Natural killer cell (primary cell): ENCODE results near the gene NCCRP1. TPM values are rescaled to one million over a fixed set of nuclear protein-coding genes. Genes with fewer than 3 reads are reported as not detected.

ENCODE experiments used
- ATAC-seq, 3 donors: fragments of 150-1000 bp in 2 of 3; fragments of 200-7000 bp in 1 of 3; cut with Tn5 transposase; 1 replicate in 1 of 3; 2 replicates in 2 of 3; pipeline ENCODE4 v1.10.0; 2021; ENCODE audit warnings: mild to moderate bottlenecking in 2 of 3, moderate library complexity in 2 of 3
- DNase-seq, 2 donors: peaks; one replicate each; pipeline versions ENCODE4 v3.0.0 to v3.0.0-alpha.2; 2013 to 2021; ENCODE audit warnings: mixed read lengths in 1 of 2
- H3K27ac ChIP-seq: one replicate; pipeline ENCODE4 v1.5.1; 2013; ENCODE audit warnings: mild to moderate bottlenecking, low read length
- H3K27me3 ChIP-seq: one replicate; pipeline ENCODE4 v1.6.1; 2013; ENCODE audit warnings: low read length; ENCODE audit not compliant: control insufficient read depth, insufficient read depth
- H3K36me3 ChIP-seq: one replicate; pipeline ENCODE4 v1.6.1; 2013; ENCODE audit warnings: low read length; ENCODE audit not compliant: control insufficient read depth, insufficient read depth
- H3K4me1 ChIP-seq: one replicate; pipeline ENCODE4 v1.6.1; 2013; ENCODE audit warnings: low read length; ENCODE audit not compliant: control insufficient read depth, insufficient read depth
- H3K4me3 ChIP-seq: one replicate; pipeline ENCODE4 v1.5.1; 2013; ENCODE audit warnings: low read length
- H3K9me3 ChIP-seq: one replicate; pipeline ENCODE4 v1.6.1; 2013; ENCODE audit warnings: low read length; ENCODE audit not compliant: control insufficient read depth, insufficient read depth
- H3K27ac Mint-ChIP-seq, 2 donors: one replicate each; pipeline ENCODE4 v1.8.0; 2022; ENCODE audit warnings: mild to moderate bottlenecking in 2 of 2, mixed read lengths in 2 of 2, moderate library complexity in 1 of 2
- H3K27me3 Mint-ChIP-seq, 2 donors: one replicate each; pipeline ENCODE4 v1.8.0; 2022; ENCODE audit warnings: low read depth in 2 of 2, mixed read lengths in 2 of 2
- H3K36me3 Mint-ChIP-seq: one replicate; pipeline ENCODE4 v1.8.0; 2022; ENCODE audit warnings: mixed read lengths
- H3K4me1 Mint-ChIP-seq, 2 donors: one replicate each; pipeline ENCODE4 v1.8.0; 2022; ENCODE audit warnings: mixed read lengths in 2 of 2
- H3K4me3 Mint-ChIP-seq: one replicate; pipeline ENCODE4 v1.8.0; 2022; ENCODE audit warnings: mild to moderate bottlenecking, moderate library complexity, mixed read lengths
- H3K9me3 Mint-ChIP-seq, 2 donors: one replicate each; pipeline ENCODE4 v1.8.0; 2022; ENCODE audit warnings: mixed read lengths in 2 of 2
- WGBS: methylation state at CpG from one replicate; pipeline ENCODE4 v1.1.7; 2013; ENCODE audit warnings: missing lambda C conversion rate; ENCODE audit not compliant: insufficient coverage; 5-methylcytosine and 5-hydroxymethylcytosine counted together
- intact Hi-C: fragments of 100-400 bp; cut with micrococcal nuclease; formaldehyde crosslinking; loops from one replicate; pipeline ENCODE4 v1.14.2; 2022
- total RNA-seq, 4 donors: library from RNA; stranded (reverse); fragments of 120-200 nt in 1 of 4; gene quantifications; one replicate each; pipeline versions ENCODE4 v1.2.3 to v1.2.4, GENCODE V29; 2013 to 2022
- TF ChIP-seq, protein P1 (sequence below): fragments of 200-600 bp; IDR thresholded peaks from one replicate; pipeline ENCODE4 v1.8.0; 2022; ENCODE audit warnings: antibody characterized with exemption

NCCRP1 gene
- total RNA-seq, 3 donors from 2014 or later (not counting 1 experiment from before 2014, with no cell fraction given) = not detected

DNA sequence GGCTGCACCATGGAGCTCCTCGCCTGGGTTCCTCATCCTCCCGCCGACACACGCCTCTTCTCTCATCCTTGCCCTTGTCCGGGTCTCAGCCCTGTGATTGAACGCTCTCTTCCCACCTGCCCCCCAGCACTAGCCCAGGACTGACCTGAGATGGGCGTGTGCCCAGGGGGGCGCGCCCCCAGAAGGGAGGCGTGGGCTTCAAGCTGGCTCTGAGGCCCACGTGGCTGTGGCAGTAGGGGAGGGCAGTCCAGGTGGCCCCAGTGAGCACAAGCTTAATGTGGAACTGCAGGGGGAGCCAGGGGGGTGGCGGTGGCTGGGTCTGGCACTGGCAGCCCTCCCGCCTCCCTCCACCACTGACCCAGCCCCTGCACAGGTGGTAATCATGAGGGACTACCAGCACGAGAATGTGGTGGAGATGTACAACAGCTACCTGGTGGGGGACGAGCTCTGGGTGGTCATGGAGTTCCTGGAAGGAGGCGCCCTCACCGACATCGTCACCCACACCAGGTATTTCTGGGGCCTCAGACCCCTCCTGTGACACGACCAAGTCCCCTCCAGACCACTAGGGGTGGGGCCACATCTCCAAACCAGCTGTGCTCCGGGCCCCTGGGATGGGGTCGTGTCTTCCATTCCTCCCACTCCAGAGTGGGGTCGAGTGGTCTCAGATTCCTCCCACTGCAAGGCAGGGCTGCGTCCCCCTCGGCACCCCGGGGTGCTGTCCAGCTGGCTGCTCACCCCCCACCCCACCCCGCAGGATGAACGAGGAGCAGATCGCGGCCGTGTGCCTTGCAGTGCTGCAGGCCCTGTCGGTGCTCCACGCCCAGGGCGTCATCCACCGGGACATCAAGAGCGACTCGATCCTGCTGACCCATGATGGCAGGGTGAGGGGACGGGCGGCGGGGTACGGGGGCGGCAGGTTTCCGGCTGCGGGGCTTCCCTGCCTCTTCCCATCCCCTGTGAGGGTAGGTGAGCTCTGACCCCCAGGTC lies 21.9 kb upstream of the NCCRP1 start:
- H3K9me3 Mint-ChIP-seq = no peaks in the 10 kb centered on the region
- H3K4me3 ChIP-seq = no peak overlapping the region
- TF ChIP-seq, protein P1, sequence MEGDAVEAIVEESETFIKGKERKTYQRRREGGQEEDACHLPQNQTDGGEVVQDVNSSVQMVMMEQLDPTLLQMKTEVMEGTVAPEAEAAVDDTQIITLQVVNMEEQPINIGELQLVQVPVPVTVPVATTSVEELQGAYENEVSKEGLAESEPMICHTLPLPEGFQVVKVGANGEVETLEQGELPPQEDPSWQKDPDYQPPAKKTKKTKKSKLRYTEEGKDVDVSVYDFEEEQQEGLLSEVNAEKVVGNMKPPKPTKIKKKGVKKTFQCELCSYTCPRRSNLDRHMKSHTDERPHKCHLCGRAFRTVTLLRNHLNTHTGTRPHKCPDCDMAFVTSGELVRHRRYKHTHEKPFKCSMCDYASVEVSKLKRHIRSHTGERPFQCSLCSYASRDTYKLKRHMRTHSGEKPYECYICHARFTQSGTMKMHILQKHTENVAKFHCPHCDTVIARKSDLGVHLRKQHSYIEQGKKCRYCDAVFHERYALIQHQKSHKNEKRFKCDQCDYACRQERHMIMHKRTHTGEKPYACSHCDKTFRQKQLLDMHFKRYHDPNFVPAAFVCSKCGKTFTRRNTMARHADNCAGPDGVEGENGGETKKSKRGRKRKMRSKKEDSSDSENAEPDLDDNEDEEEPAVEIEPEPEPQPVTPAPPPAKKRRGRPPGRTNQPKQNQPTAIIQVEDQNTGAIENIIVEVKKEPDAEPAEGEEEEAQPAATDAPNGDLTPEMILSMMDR = no peak
- H3K4me1 Mint-ChIP-seq = no peaks in the 10 kb centered on the region
- DNase-seq (no peak), ATAC-seq (no peak)
- no peaks in the 10 kb centered on the region for H3K27me3 Mint-ChIP-seq
- H3K27me3 ChIP-seq = no peaks in the 10 kb centered on the region
- no peak overlapping the region for H3K4me3 Mint-ChIP-seq
- no peak overlapping the region for H3K27ac ChIP-seq
- no peaks in the 10 kb centered on the region for H3K36me3 Mint-ChIP-seq
- H3K4me1 ChIP-seq = no peaks in the 10 kb centered on the region
- WGBS = 96% methylated on average over 42 of the region's 43 CpGs
- intact Hi-C loops = no loop called here
- no peaks in the 10 kb centered on the region for H3K9me3 ChIP-seq
- H3K27ac Mint-ChIP-seq = no peak overlapping the region
- peaks cover 24% of the 10 kb centered on the region for H3K36me3 ChIP-seq

DNA sequence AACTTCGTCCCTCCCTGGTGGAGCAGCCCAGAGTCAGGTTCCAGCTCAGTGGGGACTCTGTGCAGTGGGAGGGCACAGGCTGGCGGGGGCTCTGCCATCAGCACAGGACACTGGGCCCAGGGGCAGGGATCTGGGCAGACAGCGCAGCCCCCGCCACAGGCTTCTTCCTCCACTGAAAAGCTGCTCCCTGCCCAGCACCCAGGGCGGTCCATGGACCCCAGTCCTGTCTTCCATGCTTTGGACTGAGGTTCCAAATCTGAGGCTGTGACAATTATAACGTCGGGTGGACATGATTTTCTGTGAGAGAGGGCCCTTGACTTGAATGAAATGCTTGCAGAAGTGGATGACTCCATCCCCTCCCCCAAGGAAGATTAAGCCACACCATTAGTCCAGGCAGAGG lies 21.2 kb upstream of the NCCRP1 start:
- Mint-ChIP-seq H3K4me3 (no peak overlapping the region), H3K4me1 (no peaks in the 10 kb centered on the region), H3K36me3 (no peaks in the 10 kb centered on the region), H3K27ac (no peak overlapping the region), H3K9me3 (no peaks in the 10 kb centered on the region), H3K27me3 (no peaks in the 10 kb centered on the region)
- no peak for ATAC-seq
- H3K4me1 ChIP-seq = no peaks in the 10 kb centered on the region
- H3K27ac ChIP-seq = no peak overlapping the region
- H3K9me3 ChIP-seq = no peaks in the 10 kb centered on the region
- H3K36me3 ChIP-seq = peaks cover 21% of the 10 kb centered on the region
- TF ChIP-seq, protein P1 = no peak
- H3K4me3 ChIP-seq = no peak overlapping the region
- intact Hi-C loops = no loop called here
- no peaks in the 10 kb centered on the region for H3K27me3 ChIP-seq
- DNase-seq = no peak
- WGBS = 98% methylated on average over 7 of the region's 7 CpGs

DNA sequence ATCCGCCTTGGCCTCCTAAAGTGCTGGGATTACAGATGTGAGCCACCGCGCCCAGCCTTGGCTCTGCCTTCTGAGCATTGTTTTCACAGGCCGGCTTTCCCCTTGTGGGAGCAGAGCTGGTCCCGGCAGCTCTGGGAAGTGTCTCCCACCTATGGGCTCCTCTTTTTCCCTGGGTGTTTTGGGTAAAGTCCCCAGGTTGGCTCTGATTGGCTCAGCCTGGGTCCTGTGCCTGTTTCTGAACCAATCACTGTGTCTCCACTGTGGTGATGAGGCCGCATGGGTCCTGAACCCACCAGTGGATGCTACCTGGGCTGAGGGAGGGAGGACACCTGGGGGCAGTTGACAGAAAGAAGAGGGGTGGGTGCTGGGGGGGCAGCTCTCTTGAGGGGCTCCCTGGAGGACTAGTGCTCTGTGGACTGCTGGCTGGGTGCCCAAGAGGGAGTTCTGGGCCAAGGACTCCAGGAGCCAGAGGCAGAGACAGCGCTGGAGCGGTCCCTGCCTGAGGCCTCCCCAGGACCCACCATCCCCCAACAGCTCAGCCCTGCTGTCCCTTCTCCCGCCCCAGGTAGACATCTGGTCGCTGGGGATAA lies 19.6 kb upstream of the NCCRP1 start:
- Histone ChIP-seq H3K36me3 (peaks cover 19% of the 10 kb centered on the region), H3K27me3 (no peaks in the 10 kb centered on the region), H3K4me1 (no peaks in the 10 kb centered on the region), H3K9me3 (no peaks in the 10 kb centered on the region), H3K4me3 (no peak overlapping the region), H3K27ac (no peak overlapping the region)
- Mint-ChIP-seq H3K36me3 (no peaks in the 10 kb centered on the region), H3K27me3 (no peaks in the 10 kb centered on the region), H3K4me3 (no peak overlapping the region), H3K4me1 (no peaks in the 10 kb centered on the region), H3K27ac (no peak overlapping the region), H3K9me3 (no peaks in the 10 kb centered on the region)
- WGBS = 98% methylated on average over 8 of the region's 10 CpGs
- ATAC-seq = no peak
- intact Hi-C loops = no loop called here
- TF ChIP-seq, protein P1 = no peak
- no peak for DNase-seq
